HG03045 (cell line): ENCODE measurements around the gene CDADC1.

Experiments
- ATAC-seq: cut with Tn5 transposase; IDR thresholded peaks from one replicate; pipeline ENCODE4 v1.9.1; 2021; ENCODE audit warnings: mild to moderate bottlenecking, moderate library complexity; ENCODE audit not compliant: unreplicated experiment

CDADC1 gene

DNA sequence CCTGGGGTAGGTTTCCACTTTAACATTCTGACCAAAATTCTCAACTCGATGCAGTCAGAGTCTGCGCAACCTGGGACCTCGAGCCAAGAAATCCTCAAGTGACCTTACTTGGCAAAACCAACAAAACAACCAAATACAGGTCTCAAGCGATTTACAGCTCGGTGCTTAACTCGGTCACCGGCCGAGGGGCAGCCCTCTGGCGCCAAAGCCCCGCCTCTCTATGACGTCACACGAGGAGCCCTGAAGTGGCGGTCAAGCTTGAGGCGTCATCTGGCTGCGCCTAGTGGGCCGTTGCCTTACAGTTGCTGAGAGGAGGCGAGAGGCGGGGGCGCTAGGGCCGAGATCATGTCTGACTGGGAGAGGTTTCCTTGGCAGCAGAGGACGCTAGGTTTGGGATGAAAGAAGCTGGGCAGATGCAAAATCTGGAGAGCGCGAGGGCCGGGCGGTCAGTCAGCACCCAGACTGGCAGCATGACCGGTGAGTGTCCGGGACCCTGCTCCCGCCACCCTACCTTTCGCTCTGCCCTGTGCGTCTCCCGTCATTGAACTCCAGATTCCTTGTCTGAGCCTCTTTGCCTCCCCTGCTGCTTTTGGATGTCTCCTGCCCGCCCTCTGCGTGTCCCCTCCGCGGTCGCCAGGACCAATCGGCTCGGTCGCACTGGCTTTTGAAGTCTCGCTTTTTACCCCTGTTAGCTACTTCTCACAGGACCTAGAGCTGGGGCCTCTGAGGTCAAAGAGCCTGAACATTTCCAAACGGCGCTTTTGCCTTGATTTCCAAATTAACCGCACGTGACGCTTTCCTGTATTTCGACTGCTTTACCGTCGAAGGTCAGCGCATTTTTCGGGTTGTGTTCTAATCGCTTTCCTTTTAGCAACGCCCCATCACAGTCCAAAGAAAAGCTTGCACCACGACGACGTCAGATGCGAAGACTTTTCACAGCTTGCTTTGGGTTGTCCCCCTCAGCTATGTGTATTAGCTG lies at the start of gene CDADC1:
CDADC1 (plus strand) TSS at position 283 of the 979 bp plus-strand sequence; CDS start at position 396, 113 bp downstream.
- ATAC-seq: peak; percentile 96

DNA sequence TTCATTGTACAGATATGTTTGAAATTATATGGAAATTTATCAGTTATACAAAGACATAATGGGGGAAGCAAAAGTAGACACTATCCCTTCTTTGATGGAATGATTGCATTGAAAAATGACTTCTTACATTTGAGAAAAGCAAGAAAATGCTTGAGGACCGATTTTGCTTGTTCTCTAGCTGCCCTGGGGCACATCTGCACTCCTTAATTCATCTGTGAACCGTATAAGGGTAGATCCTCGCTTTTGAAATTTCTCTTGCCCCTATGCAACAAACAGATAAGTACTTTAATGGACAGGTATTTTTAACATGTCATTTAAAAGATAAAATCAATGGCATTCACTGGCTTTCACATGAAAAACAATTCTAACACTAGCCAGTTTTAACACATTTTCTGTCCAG lies 41.1 kb upstream of the CDADC1 start:
- no peak for ATAC-seq

DNA sequence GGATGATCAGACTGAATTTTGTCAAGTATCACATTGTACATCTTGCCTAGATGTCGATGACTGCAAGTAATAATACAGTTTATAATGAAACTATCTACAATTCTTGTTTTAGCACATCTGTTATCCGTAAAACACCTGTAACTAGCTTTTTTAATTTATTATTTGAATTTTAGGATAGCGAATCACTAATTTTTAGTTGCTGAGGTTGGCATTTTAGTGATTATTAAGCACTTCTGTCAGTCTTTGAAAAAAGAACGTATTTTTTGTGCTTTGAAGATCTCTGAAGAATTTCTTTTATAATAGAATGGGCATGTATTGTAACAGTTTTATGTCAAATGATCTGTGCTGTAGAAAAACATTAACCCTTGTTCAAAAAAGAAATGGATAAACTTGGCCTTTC lies 39.1 kb upstream of the CDADC1 start:
- ATAC-seq: no peak

DNA sequence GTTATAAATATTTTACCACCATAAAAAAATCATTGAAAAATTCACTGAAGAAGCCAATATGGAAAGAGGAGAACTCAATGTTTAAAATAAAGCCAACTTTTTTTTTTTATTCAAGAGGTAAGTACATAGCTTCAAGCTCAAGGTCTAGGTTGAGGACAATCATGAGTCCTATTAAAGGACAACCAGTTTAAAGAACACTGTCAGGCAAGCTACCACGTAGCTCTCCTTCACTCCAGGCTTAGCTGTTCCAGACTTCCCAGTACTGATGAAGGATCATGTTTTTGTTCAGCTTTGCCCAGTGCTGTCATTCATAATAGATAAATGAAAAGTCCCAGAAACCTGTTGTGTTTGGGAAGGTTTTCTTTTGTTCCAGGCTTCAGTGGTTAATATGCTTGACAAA lies 37.6 kb upstream of the CDADC1 start:
- ATAC-seq: no peak

DNA sequence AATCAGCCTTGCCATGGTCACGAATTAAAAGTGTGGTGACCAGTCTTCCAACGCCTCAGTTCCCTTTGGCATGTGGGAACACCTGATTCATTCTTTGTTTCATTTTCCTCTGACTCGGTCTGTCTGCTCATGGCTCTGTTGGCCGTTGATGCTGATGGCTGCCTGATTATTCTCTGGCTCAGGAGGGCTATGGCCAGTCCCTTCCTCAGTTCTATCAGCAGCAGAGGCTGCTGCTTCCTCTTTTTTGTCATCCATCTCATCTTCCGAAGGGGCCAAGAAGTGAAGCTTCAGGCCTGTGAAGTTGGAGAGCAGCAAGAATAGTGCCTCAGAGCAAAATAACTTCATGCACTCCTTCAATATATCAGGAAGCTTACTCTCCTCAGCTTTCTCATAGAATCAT lies 37.1 kb upstream of the CDADC1 start:
- no peak for ATAC-seq

DNA sequence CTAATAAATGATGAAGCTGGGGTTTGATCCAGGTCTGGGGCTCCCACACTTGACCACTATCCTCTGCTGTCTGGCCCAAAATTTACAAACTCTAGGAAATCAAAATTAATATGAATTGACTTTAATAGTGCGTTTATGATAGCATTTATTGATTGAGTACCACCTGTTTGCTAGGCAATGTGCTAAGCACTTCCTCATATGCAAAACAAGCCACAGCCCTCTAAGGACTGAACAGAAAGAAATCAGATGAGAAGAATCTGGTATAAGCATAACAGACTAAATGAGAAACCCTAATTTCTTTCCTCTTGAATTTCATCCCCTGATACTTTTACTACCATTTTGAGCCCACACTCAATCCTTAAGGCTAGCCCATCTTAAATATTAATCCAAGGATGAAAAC lies 34.2 kb upstream of the CDADC1 start:
- ATAC-seq: no peak

DNA sequence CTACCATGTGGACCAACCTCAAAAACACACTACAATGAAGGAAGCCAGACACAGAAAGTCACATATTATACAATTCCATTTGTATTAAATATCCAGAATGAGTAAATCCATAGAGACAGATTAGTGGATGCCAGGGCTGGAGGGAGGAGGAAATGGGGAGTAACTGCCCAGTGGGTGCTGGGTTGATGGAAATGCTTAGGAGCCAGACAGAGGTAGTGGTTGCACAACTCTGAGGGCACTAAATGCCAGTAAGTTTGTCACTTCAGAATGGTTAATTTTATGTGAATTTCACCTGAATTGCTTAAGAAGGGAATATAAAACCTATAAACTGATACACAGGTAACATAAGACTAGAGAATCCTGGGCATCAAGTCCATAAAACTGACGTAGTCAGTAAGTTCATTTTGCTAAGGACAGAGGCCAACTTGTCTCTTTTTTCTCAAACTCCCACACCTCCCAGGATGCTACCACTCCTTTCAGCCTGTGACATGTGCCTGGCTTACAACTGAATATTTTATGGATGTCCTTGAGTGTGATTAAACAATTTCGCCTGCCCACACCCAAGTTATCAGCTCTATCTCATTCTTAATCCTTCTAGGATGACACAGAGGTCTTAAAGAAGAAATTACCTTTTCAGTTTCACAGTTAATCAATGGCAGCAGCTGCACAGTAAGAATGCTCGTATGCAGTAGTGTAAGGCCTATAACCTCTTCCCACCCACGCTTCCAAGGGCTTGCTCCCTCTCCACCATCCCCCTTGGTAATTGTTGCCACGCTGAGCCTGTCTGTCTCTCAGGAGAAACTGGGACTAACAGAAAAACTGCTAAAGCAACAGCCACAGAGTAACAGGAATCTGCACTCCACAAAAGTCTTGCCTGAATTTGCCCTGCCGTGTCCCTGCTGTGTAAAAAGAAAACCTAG lies 33.5 kb upstream of the CDADC1 start:
- no peak for ATAC-seq

DNA sequence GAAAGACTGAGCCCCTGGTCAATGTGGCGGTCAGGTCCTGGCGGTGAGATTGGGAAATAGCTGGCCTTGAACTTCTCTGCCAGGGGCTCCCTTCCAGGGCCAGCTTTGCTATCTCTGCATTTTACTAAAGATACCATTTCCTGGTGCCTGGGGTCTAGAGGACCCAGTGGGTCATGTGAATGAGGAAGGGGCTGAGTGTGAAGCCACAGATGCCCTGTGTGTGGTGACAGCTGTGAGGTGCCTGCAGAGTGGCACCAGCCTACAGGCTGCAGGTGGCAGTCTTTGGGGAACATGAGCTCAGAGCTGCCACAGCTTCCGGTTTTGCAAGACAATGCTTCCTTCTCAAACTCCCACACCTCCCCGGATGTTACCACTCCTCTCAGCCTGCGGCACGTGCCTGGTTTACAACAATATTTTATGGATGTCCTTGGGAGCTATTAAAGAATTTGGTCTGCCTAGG lies 32.8 kb upstream of the CDADC1 start:
- ATAC-seq: no peak

DNA sequence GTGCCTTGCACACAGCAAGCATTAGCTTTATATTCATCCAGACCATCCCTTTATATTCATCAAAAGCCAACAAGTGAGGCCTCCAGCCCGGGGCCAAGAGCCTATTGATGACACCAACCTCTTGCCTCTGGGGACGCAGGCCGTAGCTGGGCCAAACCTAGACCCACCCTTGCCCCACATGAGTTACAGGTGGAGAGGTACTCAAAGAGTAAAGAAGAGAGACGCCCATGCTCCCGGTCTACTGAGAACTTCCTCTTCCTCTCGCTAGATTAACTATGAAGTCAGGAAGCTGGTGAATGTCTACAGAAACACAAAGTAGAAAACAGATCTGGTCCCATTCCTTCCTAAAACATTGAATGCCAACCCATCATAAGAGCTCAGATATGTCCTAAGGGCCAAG lies 31.4 kb upstream of the CDADC1 start:
- no peak for ATAC-seq

DNA sequence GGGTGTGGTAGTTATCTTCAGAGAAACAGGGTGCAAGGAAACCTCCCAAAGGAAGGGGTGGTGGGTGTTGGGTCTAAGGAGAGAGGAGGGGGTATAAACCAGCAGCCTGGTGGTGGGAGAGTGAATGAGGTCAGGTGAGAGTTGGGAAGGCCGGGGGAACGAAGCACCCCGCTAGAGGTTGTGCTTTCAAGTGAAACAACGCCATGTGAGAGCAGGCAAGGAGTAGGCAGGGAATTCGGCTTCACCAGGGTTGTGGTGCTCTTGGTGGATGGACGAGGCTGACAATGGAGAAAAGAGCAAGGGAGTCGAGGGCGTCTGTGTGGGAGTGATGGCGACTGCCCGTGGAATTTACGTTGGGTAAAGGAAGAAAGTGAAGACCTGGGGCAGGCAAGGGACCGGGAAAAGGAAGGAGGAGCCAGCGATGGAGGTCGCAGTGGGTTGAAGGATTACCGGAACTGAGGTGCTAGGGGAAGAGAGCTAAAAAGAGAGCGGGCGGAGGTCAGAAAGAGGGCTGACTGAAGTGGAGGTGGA lies 29.7 kb upstream of the CDADC1 start:
- no peak for ATAC-seq

DNA sequence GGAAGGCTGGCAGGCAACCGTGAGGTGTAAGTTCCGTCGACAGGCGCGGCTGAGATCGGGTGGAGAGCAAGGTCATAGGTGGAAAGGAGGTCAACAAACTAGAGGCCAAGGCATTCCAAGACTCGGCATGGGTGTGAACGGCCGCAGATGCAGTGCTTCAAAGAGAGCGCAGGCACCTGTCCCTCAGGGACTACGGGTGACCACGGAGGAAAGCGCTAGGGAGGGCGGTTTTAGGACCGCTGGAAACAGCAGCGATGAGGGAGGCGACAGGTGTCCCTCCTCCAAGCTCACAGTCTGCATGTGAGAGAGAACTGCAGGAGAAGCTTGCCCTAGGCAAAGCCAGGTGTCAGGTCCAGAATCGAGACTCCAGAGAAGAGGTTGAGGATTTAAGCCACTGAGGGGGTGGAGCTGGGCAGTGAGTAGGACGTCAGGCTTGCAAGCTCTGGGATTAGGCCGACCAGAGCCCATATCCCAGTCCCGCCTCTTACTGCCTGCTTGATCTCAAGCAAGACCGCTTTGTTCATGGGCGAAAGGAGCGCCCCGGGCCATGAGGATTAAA lies 29.2 kb upstream of the CDADC1 start:
- ATAC-seq: no peak

DNA sequence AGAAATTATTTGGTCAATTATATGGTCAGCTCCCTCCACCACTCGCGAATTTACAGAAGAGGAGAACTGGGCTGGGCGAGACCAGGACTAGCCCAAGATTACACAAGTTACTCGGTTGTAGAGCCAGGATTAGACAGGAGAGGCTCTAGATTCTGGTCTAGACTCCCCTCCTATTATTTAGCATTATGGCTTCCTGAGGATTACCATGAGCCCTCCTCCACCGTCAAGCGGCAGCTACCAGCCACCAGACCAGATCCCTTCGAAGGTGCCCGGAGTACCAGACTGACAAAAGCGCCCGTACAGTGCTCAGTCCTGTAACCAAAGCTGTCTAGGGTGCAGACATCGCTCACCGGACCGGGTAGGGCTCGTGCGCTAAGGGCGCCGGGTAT lies 28.1 kb upstream of the CDADC1 start:
- no peak for ATAC-seq

DNA sequence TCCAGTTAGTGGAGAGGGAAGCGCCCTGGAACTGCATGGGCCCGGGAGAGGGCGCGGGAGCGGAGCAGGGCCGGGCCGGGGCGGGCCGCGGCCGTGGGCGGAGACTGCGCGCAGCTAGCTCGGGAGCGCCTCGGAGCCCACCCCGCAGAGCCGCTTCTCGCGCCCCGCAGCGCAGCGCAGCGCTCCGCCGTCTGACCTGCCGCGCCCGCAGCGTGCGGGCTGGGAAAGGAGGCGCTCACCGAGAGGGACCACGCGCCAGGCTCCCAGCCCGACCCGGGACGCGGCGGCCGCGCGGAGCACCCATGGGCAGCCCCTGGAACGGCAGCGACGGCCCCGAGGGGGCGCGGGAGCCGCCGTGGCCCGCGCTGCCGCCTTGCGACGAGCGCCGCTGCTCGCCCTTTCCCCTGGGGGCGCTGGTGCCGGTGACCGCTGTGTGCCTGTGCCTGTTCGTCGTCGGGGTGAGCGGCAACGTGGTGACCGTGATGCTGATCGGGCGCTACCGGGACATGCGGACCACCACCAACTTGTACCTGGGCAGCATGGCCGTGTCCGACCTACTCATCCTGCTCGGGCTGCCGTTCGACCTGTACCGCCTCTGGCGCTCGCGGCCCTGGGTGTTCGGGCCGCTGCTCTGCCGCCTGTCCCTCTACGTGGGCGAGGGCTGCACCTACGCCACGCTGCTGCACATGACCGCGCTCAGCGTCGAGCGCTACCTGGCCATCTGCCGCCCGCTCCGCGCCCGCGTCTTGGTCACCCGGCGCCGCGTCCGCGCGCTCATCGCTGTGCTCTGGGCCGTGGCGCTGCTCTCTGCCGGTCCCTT lies 27.5 kb upstream of the CDADC1 start, which contains the start of gene MLNR:
MLNR (plus strand) TSS at position 303 of the 820 bp plus-strand sequence; CDS start at position 303, 0 bp downstream.
- no peak for ATAC-seq

DNA sequence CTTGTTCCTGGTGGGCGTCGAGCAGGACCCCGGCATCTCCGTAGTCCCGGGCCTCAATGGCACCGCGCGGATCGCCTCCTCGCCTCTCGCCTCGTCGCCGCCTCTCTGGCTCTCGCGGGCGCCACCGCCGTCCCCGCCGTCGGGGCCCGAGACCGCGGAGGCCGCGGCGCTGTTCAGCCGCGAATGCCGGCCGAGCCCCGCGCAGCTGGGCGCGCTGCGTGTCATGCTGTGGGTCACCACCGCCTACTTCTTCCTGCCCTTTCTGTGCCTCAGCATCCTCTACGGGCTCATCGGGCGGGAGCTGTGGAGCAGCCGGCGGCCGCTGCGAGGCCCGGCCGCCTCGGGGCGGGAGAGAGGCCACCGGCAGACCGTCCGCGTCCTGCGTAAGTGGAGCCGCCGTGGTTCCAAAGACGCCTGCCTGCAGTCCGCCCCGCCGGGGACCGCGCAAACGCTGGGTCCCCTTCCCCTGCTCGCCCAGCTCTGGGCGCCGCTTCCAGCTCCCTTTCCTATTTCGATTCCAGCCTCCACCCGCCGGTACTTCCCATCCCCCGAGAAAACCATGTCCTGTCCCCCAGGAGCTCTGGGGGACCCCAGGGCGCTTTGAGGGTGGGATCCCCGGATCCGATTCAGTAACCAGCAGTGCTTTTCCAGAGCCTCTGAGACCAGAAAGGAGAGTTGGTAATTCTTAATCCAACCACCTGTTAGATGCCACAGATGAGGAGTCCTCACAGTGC lies 26.7 kb upstream of the CDADC1 start:
- ATAC-seq: no peak

DNA sequence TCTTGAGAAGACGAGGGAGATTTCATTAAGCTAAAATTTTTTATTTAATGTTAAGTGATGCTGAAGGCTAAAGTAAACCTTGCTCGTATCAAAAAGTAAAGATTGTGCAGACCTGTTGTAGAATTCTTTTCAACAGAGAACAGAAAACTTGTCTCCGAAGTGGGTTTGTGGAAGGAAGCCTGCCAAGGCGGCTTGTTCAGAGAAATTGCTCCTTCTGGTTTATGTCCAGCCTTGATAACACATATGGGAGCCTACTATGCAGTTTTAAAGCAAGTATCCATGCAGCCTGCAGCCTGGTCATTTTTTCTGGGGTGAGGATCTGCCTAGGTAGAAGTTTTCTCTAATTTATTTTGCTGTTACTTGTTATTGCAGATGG lies 26.1 kb upstream of the CDADC1 start:
- no peak for ATAC-seq

DNA sequence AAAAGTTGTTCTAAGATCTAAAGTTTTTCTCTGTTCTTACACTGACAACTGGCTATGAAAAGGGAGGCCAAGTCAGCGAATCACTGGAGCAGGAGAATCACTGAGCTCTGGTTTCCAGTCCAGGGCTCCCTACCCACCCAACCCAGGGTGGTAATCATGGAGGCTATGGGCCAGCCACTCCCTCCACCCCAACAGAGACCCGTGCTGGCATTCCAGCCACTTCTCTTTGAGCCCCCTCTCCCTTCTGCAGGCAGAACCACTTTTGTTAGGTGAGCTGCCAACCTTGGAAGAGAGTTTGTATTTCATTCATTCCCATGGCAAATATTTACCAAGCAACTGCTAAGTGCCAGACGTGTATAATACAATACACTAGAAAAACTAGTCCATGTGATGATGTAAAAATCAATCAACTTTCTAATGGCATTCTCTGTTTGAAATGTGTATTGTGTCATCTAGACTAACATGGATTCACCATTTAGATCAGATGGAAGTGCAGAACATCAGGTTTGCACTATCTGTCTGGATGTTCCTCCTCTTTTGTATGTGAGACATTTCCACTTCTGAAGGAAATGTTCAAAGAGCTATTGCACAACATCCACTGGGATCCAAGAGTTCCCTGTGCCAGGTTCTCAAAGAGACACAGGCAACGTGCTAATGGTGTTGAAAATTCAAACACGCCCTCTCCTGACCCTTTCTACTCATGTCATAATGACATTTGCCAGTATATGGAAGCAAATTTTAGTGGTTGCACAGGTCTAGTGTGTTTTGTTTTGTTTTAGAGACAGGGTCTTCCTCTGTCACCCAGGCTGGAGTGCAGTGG lies 22.3 kb upstream of the CDADC1 start:
- ATAC-seq: no peak

DNA sequence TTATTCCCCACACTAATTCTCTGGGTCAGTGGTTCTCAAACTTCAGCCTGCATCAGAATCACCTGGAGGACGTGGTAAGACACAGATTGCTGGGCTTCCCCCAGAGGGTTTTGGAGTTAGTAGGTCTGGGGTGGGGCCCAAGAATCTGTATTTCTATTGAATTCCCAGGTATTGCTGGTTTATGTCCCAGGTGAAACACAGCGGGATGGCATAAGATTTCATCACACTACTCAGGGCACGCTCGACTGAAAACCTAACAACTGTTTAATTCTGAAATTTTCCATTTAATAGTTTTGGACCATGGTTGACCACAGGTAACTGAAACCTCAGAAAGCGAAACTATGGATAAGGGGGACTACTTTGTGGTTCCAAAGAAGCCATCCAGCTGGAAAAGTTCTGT lies 21.1 kb upstream of the CDADC1 start:
- ATAC-seq: no peak

DNA sequence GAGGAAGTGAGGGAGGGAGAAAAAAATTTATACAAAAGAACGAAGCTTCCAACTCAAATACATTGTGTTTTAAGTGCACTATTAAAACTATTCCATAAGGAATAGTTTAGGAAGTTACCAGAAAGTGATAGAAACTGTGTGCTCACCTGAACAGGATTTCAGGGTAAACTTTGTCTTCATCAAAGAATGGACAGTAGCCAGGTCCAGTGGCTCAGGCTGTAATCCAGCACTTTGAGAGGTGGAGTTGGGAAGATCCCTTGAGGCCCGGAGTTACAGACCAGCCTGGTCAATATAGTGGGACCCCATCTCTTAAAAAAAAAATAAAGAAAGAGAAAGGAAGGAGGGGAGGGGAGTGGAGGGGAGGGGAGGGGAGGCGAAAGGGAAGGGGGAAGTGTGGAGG lies 13.0 kb upstream of the CDADC1 start:
- ATAC-seq: no peak
